Heart left ventricle (tissue), 13 donors: Measurements from ENCODE around the gene CD53.

Source experiments
- CTCF ChIP-seq, 12 donors: fragments of 200-600 bp; sonication (generic) in 4 of 12; IDR thresholded peaks; one replicate each; pipeline versions ENCODE4 v1.5.0 to v1.8.0; 2018 to 2022; ENCODE audit warnings: antibody characterized with exemption in 12 of 12, mild to moderate bottlenecking in 5 of 12
- POLR2A ChIP-seq, 2 donors: fragments of 450-650 bp; IDR thresholded peaks; one replicate each; pipeline ENCODE4 v1.6.1; 2017; ENCODE audit warnings: antibody characterized with exemption in 2 of 2, mild to moderate bottlenecking in 2 of 2, moderate library complexity in 2 of 2
- donor health status: ischemic (EF 13 %, LVEDD 7.1; RV severe dilation, severe dysfunction).
- donor health status: DM: no; HTN: yes; CAD: no.
- donor health status: DM: no; HTN: no; CAD: no.
- donor health status: ischemic (EF 25% LVEDD 6.9; RV normal size, moderate dysfunction).
- donor health status: ischemic (EF 25% LVEDD 5.7; RV mildly dilated, moderate dysfunction).
- donor health status: ischemic (EF 35%, LVEDD 5.7; RV mildly dilated, moderate dysfunction).
- donor health status: nonischemic (EF 11% LVEDD 7.7; RV severe dilation, severe dysfunction).
- donor health status: DM: yes; HTN: yes; CAD: no.
- donor health status: PGD.
- donor health status: ischemic (EF 29% LVEDD 5.4; RV normal size, mild dysfunction).
- donor health status: nonischemic (EF 23%, LVEDD 6.1; RV moderate dilation, normal function).

GRCh38 chr1:110890474-110891196 is 17.7 kb downstream of the CD53 start:
- no peak for TF ChIP-seq CTCF (IDR thresholded peaks at IDR 0.05)
- TF ChIP-seq POLR2A (IDR thresholded peaks at IDR 0.05) = no peak
